Sigmoid colon (tissue), 7 donors: ENCODE results near the gene QKI. TPM values are rescaled to one million over a fixed set of nuclear protein-coding genes. Genes with fewer than 3 reads are reported as not detected.
"Not testable (repeated sequence)": the region's sequence is repeated elsewhere in the genome, so short reads cannot be mapped to it uniquely, and the experiment has no call there.

ENCODE experiments used
- DNase-seq: peaks from one replicate; pipeline ENCODE4 v3.0.0-alpha.2; 2019
- H3K27ac ChIP-seq, 4 donors: fragments of 200-600 bp; sonication (generic); one replicate each; pipeline ENCODE4 v1.5.1; 2016 to 2019; ENCODE audit warnings: mild to moderate bottlenecking in 1 of 4
- H3K27me3 ChIP-seq, 3 donors: fragments of 200-600 bp; sonication (generic); one replicate each; pipeline ENCODE4 v1.5.1; 2019; ENCODE audit warnings: mild to moderate bottlenecking in 1 of 3
- H3K36me3 ChIP-seq, 4 donors: fragments of 200-600 bp; sonication (generic); one replicate each; pipeline ENCODE4 v1.5.1; 2016 to 2019
- H3K4me1 ChIP-seq, 4 donors: fragments of 200-600 bp; sonication (generic); one replicate each; pipeline ENCODE4 v1.5.1; 2017 to 2019
- H3K4me3 ChIP-seq, 4 donors: fragments of 200-600 bp; sonication (generic); one replicate each; pipeline ENCODE4 v1.5.1; 2017 to 2019; ENCODE audit warnings: mild to moderate bottlenecking in 2 of 4, moderate library complexity in 1 of 4
- H3K9me3 ChIP-seq, 4 donors: fragments of 200-600 bp in 3 of 4; sonication (generic) in 3 of 4; one replicate each; pipeline versions ENCODE4 v1.5.1 to v1.6.1; 2013 to 2019
- EP300 ChIP-seq, 4 donors: sonication (generic); formaldehyde crosslinking; IDR thresholded peaks; one replicate each; pipeline ENCODE4 v1.6.1; 2017; ENCODE audit warnings: antibody characterized with exemption in 4 of 4
- POLR2A ChIP-seq, 2 donors: fragments of 450-650 bp; IDR thresholded peaks; one replicate each; pipeline ENCODE4 v1.6.1; 2016; ENCODE audit warnings: antibody characterized with exemption in 2 of 2, mild to moderate bottlenecking in 2 of 2, moderate library complexity in 2 of 2
- POLR2AphosphoS5 ChIP-seq, 4 donors: sonication (generic); formaldehyde crosslinking; IDR thresholded peaks; one replicate each; pipeline ENCODE4 v1.6.1; 2017; ENCODE audit warnings: antibody characterized with exemption in 4 of 4
- WGBS, 2 donors: extraction: QIAGEN DNeasy Blood & Tissue Kit; methylation state at CpG; one replicate each; pipeline ENCODE4 v1.1.7; 2013; 5-methylcytosine and 5-hydroxymethylcytosine counted together
- intact Hi-C: fragments of 100-400 bp; cut with DNase I; formaldehyde crosslinking; loops from one replicate; pipeline ENCODE4 v1.15.1; 2023
- polyA plus RNA-seq, 3 donors: library from polyadenylated mRNA; stranded (reverse); fragments of 200-250 nt; gene quantifications; one replicate each; pipeline ENCODE4 v1.2.3, GENCODE V29; 2013
- total RNA-seq, 4 donors: library from RNA; depleted of rRNA; stranded (reverse); fragments of >200 nt; gene quantifications; one replicate each; pipeline ENCODE4 v1.1.0, GENCODE V29; 2016
- TF ChIP-seq, protein P1 (sequence below), 4 experiments: fragments of 450-650 bp in 3 of 4; fragments of 200-600 bp in 1 of 4; IDR thresholded peaks; one replicate each; pipeline ENCODE4 v1.5.1; 2016 to 2019; ENCODE audit warnings: antibody characterized with exemption in 4 of 4, mild to moderate bottlenecking in 3 of 4, moderate library complexity in 2 of 4
- donor health status: healthy with polysubstance abuse.
- donor health status: Bipolar disorder and iron deficiency.
- donor health status: healthy.

The QKI gene
- total and polyA plus RNA-seq, 7 donors, result 9.2 to 146 (median 139) TPM

- 44 to 51% methylated on average over 3 of the region's 3 CpGs for WGBS, 2 donors
- Histone ChIP-seq H3K4me1 (peaks cover 0 to 77% (median 51%) of the 10 kb centered on the region in 4 donors), H3K4me3 (no peak overlapping the region), H3K27me3 (no peaks in the 10 kb centered on the region), H3K36me3 (no peaks in the 10 kb centered on the region), H3K27ac (no peak overlapping the region), H3K9me3 (no peaks in the 10 kb centered on the region)
- DNase-seq, result no peak
- no peak for TF ChIP-seq POLR2A (IDR thresholded peaks at IDR 0.05)
- TF ChIP-seq POLR2AphosphoS5 (IDR thresholded peaks at IDR 0.05), result no peak
- TF ChIP-seq EP300 (IDR thresholded peaks at IDR 0.05), result no peak
- TF ChIP-seq, protein P1, sequence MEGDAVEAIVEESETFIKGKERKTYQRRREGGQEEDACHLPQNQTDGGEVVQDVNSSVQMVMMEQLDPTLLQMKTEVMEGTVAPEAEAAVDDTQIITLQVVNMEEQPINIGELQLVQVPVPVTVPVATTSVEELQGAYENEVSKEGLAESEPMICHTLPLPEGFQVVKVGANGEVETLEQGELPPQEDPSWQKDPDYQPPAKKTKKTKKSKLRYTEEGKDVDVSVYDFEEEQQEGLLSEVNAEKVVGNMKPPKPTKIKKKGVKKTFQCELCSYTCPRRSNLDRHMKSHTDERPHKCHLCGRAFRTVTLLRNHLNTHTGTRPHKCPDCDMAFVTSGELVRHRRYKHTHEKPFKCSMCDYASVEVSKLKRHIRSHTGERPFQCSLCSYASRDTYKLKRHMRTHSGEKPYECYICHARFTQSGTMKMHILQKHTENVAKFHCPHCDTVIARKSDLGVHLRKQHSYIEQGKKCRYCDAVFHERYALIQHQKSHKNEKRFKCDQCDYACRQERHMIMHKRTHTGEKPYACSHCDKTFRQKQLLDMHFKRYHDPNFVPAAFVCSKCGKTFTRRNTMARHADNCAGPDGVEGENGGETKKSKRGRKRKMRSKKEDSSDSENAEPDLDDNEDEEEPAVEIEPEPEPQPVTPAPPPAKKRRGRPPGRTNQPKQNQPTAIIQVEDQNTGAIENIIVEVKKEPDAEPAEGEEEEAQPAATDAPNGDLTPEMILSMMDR (IDR thresholded peaks at IDR 0.05), result no peak
- intact Hi-C loops, result loop anchor here (10.0 kb wide), 1 partner anchor 887 kb away; no protein-coding TSS in a partner anchor
Observed at GRCh38 chr6:163437466-163437865, 22.9 kb downstream of the QKI start.

DNA sequence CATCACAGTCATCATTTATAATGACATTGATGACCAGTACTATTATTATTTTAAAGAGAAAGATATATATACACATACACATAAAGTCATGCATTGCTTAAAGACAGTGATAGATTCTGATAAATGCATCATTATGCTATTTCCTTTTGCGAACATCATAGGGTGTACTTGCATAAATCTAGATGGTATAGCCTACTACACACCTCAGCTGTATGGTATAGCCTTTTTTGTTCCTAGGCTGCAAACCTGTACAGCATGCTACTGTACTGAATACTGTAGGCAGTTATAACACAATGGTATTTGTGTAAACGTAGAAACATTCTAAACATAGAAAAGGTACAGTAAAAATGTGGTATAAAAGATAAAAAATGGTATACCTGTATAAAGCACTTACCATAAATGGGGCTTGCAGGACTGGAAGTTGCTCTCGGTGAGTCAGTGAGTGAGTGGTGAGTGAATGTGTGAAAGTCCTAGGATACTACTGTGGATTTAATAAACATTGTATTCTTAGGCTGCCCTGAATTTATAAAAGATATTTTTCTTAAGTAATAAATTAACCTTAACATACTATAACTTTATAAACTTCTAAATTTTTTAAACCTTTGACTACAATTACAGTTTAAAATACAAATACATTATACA, 23.9 kb downstream of the QKI start:
- no peak for DNase-seq
- H3K4me1 ChIP-seq, result peaks cover 0 to 79% (median 49%) of the 10 kb centered on the region in 4 donors
- intact Hi-C loops, result loop anchor here (10.0 kb wide), 1 partner anchor 886 kb away; no protein-coding TSS in a partner anchor
- WGBS, 2 donors, result 68 to 73% methylated on average over 3 of the region's 3 CpGs
- TF ChIP-seq POLR2AphosphoS5 (IDR thresholded peaks at IDR 0.05) (no peak), EP300 (IDR thresholded peaks at IDR 0.05) (no peak)
- H3K36me3 ChIP-seq, result no peaks in the 10 kb centered on the region
- H3K9me3 ChIP-seq, result no peaks in the 10 kb centered on the region
- H3K27me3 ChIP-seq, result no peaks in the 10 kb centered on the region
- H3K4me3 ChIP-seq, result no peak overlapping the region
- no peak overlapping the region for H3K27ac ChIP-seq

- H3K4me3 ChIP-seq, result no peak overlapping the region
- H3K9me3 ChIP-seq, result no peaks in the 10 kb centered on the region
- H3K27ac ChIP-seq, result no peak overlapping the region
- H3K36me3 ChIP-seq, result no peaks in the 10 kb centered on the region
- 94 to 96% methylated on average over 4 of the region's 4 CpGs for WGBS, 2 donors
- no peak for DNase-seq
- TF ChIP-seq, protein P1 (IDR thresholded peaks at IDR 0.05), result no peak
- TF ChIP-seq POLR2AphosphoS5 (IDR thresholded peaks at IDR 0.05) (no peak), EP300 (IDR thresholded peaks at IDR 0.05) (no peak), POLR2A (IDR thresholded peaks at IDR 0.05) (no peak)
- H3K4me1 ChIP-seq, result peaks cover 0 to 83% (median 51%) of the 10 kb centered on the region in 4 donors
- intact Hi-C loops, result loop anchor here (10.0 kb wide), 1 partner anchor 886 kb away; no protein-coding TSS in a partner anchor
- H3K27me3 ChIP-seq, result no peaks in the 10 kb centered on the region
Observed at GRCh38 chr6:163438940-163439335, 24.4 kb downstream of the QKI start.

- DNase-seq, H3K36me3 ChIP-seq, H3K27ac ChIP-seq, H3K9me3 ChIP-seq, H3K4me3 ChIP-seq, H3K27me3 ChIP-seq: not testable (repeated sequence)
- 91 to 93% methylated on average over 10 of the region's 10 CpGs for WGBS, 2 donors
- H3K4me1 ChIP-seq, result peaks cover 0 to 85% (median 53%) of the 10 kb centered on the region in 4 donors
- intact Hi-C loops, result loop anchor here (10.0 kb wide), 1 partner anchor 885 kb away; no protein-coding TSS in a partner anchor
Observed at GRCh38 chr6:163439390-163439789, 24.9 kb downstream of the QKI start.

DNA sequence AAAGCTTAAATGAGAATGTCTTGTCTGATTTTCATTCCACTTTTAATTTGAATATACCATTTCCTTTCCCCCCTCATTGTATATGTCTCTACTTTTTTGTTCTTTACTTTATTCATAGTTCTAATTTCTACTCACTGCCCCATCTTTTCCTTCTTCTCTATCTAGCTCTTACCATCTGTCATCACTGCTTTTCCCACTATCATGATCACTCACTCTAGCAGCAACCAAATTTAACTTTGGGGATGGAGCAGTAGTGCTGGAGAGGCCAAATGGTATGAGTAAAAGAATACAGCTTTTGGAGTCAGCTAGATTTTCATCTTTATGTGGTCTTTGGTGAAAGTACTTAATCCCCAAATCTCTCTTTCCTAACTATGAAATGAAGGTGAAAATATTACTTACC, 25.5 kb downstream of the QKI start:
- intact Hi-C loops, result loop anchor here (10.0 kb wide), 1 partner anchor 885 kb away; no protein-coding TSS in a partner anchor
- DNase-seq, result no peak
- H3K9me3 ChIP-seq, result no peaks in the 10 kb centered on the region
- H3K27me3 ChIP-seq, result no peaks in the 10 kb centered on the region
- H3K36me3 ChIP-seq, result no peaks in the 10 kb centered on the region
- TF ChIP-seq POLR2A (IDR thresholded peaks at IDR 0.05) (no peak), EP300 (IDR thresholded peaks at IDR 0.05) (no peak), POLR2AphosphoS5 (IDR thresholded peaks at IDR 0.05) (no peak)
- TF ChIP-seq, protein P1 (IDR thresholded peaks at IDR 0.05), result no peak
- no peak overlapping the region for H3K27ac ChIP-seq
- H3K4me1 ChIP-seq, result peaks cover 0 to 80% (median 52%) of the 10 kb centered on the region in 4 donors
- no peak overlapping the region for H3K4me3 ChIP-seq
